DMS153 treated with DMSO at 0.1 percent for 48 hours (cell line): ENCODE data around the gene SORCS3.

ENCODE experiments used
- DNase-seq: peaks from one replicate; lab custom pipeline; 2025; ENCODE audit not compliant: unreplicated experiment; lab: John Stamatoyannopoulos, UW

SORCS3 gene

DNA sequence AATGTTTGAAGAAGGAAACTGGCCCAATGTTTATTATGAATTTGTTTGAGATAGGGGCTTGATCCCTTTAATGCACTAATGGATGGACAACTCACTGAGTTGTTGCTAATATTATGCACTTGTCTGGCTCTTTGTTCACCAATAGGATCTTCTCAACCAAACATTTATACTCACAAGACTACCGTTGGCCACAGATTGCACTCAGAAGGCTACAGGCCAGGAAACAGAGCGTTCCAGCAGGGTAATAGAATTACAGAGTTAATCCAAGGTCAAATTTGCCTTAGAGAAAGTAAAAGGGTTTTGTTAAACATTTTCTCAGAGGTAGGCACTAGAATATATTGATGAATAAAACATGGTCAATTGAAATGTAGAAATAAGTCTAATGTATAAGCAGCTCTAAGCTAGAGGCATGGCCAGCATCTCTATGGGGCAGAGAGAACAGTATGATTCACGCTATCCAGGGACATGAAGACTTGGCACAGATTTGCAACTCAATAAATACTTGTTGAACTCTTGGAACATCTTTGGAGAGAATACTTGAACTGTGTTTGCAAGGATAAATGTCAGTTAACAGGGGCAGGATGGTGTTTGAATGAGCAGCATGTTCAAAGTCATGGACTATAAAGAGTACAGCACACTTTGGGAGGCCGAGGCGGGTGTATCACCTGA lies 606.9 kb downstream of the SORCS3 start:
- no peak for DNase-seq

DNA sequence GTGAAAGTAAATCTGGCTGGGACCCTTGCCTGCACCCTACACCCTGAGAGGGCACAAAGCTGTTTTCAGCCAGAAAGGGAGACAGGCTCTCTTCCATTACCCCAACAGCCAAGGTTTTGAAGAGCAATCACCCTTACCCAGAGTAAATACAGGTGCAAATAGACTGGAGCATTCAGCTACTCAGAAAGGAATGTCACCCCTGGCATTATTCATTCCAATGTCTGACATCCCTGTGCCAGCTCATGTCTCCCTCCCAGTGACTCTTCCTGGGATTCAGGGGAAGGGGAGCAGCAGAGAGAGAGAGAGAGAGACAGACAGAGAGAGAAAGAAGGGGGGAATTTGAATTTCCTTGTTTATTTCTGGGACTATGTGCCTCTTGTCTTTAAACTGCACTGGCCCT lies 611.8 kb downstream of the SORCS3 start:
- no peak for DNase-seq

DNA sequence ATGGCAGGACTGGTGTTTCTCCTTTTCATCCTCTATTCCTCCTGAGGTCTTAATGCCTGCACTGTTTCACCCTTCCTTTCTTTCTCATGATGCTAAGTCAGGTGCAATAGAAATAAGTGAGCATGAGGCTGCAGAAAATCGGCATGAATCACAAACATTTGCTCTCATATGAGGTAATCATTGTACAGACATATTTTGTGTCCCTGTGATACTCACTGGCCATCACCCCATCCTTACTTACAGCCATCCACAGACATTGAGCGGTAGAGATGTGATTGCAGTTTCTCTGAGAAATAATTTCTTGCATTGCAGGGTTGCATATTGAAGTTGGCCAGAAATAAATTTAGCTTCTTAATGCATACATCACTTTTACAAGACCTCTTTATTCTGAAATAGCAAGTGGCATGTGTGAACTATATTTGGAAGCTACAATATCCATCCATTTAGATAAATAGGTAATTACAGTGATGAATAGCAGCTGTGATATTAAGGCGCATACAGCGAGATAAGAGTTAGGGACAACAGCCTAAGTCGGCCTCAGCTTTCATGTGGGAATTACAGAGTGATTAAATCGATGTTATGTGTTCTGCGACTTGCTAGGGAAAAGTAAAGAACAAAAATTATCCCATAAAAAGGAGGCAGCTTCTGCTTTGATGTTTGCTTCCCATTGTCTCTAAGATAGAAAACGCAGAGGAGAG lies 612.6 kb downstream of the SORCS3 start:
- no peak for DNase-seq

DNA sequence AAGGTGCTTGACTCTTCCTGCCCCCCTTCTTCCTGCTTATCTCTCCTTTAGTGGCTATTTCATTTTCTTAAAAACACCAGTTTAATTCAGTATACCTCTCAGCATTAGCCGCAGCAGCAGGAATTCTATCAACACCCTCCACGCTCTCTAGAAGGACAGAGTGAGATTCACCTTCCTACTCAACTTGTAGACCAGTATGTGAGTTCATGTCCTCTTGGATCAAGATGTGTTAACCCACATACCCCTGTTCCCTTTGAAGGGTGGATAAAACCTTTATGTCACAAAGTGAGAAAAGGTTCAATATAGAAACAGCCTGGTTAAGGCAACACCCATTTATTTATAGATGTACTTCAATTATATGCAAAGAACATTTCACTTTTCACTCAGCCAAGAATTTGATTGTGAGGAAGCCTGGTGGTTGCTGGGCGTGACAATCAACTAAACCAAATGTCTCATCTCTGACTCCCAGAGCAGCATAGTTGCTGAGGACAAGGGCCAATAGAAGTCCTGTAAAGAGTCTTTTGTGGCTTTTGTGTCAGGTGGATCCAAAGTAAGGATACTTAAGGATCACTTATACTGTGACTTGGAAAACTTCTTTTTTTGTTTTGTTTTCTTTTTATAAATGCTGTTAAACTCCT lies 617.1 kb downstream of the SORCS3 start:
- DNase-seq, result no peak

DNA sequence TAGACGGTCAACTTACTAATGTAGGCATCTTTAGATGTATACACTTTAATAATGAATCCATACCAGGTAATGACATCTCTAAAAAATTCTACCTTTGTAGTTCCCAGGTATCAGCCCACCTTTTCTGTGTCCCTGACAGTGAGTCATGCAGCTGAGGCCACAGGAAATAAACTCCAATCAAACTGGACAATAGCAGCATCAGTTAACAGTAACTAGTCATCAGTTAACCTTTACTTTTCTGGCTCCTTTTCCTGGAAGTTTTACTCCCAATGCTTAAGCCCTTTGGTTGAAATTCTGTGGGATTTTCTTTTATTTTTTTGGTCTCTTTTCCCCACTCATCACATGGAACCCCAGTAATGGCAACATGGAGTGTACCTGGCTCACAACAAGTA lies 617.6 kb downstream of the SORCS3 start:
- DNase-seq, result no peak

DNA sequence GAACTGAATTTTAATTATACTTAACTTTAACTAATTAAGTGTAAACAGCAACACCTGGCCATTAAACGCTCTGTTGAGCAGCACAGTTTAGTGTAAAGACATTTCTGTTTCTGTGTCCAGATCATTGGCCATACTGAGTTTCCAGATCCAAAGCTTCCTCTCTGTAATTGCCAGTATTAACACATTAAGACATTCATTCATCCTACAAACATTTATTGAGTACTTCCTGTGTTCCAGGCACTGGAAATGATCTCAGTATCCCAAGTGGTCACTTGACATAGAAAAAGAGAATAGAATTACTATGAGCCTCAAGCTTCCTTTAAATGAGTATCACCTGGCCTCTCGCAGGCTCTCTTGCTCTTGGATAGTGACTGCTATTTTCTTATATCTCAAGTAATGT lies 618.1 kb downstream of the SORCS3 start:
- DNase-seq, result no peak

DNA sequence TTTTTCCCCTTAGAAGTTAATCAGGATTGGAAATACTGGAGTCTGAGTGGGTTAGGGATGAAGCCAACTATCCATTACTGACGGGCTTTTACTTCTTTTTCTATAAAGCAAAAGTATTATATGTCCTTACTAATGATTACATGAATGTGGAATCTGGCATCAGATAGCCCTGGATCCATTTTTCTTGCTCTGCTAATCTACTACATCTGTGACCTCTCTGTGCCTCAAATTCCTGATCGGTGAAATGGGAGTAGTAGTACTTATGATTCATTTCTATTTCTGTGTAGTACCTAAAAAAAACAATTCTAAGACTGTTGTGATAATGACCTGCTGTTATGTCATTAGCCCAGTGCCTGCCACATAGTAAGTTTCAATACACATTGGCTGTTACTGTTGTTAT lies 621.6 kb downstream of the SORCS3 start:
- DNase-seq, result no peak

DNA sequence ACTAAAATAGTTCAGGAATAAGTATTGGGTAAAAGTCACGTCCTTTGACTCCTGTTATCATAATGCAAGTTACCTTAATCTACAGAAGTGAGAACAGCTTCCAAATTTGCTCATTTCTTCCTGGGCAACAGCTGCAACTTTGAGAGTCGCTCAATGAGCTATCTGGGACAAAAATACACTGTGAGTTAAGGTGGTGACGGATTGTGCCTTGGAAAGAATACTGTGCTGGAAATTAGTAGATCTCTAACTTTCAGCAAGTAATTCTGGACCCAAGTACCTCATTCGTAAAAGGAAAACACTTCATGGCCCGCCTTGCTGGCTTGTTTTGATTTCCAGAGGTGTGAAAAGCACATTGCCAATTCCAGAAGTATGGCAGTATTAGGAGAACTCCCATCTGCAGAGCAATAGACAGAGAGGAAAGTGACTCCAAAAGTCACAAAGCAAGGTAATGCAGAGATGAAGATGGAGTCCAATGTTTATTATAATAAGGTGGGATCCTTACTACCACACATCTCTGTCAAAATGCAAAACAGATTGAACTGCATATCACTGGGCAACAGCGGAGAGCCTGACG lies 626.0 kb downstream of the SORCS3 start:
- no peak for DNase-seq

DNA sequence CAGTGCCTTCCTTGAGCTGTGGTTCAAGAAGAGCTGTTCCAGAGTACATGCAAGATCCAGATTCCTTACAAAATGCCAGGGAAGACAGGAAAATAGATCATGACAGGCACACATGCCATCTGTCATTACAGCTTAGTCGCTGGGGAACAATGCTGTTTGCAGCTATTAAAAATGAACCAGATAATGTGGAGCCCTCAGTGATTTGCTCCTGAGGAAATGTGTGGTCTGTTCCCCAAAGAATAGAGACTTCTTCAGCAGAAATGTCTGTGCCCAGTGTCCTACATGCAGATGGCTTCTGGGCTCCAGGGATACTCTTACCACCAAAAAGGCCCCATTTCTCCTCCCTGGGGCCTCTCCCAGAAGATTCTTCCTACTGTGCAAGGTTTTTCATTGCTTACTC lies 627.9 kb downstream of the SORCS3 start:
- no peak for DNase-seq

DNA sequence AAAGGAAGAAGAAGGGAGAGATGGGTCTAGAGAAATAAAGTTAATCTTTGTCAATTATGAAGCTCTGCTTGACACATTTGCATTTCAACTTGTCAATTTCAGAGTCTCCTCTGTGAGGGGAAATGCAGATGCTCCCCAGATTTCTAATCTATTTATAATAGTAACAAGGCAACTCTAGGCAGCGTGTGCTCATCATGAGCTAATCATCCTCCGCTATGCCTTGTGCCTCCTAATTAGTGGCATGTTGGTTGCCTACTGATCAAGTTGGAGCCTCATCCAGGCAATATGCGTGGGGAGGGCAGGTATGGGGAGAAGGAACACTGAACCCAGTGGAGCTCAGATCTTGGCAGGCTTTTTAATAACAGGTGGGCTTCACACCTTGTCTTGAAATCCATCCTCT lies 628.6 kb downstream of the SORCS3 start:
- no peak for DNase-seq

DNA sequence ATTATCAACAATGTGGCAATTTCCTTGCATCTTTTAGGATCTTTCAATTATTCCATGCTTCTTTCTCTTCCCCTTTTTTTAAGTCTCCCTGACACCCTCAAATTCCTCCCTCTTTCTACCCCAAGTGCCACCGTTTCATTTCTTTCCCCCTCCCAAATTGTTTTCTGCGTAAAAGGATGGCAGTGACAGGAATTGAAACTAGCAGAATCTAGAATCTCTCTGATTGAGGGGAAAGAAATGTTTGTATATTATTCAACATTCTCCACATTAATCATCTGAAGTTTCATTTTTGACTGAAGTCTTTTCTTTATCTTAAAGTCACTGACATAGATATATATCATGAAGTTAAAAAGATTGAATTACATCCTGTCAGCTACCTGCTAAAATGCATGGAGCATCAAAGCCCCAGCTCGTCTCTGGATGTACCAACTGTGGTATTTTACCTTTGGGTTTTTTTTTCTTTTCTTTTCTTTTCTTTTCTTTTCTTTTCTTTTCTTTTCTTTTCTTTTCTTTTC lies 633.5 kb downstream of the SORCS3 start:
- DNase-seq, result no peak

DNA sequence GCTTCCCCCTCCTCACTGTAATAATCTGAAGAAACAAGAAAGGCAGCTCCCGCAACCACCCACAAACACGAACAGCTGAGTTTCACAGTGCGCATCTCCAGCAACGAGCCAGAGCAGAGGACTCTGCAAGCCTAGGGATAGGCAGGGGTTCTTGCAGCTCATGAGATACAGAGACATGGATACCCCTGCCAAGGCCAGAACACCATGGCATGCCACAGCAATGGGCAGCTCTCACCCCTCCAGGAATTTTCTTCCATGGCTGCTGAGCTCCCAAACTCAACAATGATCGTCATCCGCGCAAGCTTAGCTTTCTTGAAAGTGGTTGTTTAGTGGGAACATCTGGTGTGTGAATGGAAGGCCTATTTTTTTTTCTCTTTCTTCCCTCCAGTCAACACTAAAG lies 637.3 kb downstream of the SORCS3 start:
- DNase-seq, result no peak

DNA sequence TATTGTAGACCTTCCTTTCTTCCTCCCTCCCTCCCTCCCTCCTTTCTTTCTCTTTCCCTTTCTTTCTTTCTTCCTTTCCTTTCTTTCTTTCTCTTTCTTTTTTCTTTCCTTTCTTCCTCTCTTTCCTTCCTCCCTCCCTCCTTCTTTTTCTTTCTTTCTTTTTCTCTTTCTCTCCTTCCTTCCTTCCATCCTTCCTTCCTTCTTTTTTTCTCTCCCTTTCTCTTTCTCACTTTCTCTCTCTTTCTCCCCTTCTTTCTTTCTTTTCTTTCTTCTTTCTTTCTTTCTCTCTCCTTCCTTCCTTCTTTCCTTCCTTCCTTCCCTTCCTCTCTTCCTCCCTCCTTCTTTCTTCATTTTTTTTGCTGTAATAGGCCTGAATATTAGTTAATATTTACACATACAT lies 638.0 kb downstream of the SORCS3 start:
- DNase-seq, result no peak

DNA sequence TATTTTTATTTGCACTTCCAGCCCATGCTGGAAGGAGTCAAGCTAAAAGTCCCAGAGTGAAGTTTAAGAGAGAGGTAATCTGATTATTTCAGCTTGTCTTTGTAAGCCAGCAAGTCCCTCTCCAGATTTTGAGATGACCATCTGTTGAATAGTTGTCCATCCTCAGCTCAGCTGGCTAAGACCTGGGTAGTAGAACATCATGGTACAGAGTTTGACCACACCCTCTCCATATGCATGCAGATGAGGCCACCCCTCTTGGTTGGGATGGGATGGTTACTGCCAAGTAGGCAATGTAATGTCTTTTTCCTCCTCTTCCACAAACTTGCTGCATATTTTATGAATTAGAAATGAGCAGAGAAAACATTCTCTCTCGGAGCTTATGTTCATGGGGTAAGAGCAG lies 639.8 kb downstream of the SORCS3 start:
- no peak for DNase-seq

DNA sequence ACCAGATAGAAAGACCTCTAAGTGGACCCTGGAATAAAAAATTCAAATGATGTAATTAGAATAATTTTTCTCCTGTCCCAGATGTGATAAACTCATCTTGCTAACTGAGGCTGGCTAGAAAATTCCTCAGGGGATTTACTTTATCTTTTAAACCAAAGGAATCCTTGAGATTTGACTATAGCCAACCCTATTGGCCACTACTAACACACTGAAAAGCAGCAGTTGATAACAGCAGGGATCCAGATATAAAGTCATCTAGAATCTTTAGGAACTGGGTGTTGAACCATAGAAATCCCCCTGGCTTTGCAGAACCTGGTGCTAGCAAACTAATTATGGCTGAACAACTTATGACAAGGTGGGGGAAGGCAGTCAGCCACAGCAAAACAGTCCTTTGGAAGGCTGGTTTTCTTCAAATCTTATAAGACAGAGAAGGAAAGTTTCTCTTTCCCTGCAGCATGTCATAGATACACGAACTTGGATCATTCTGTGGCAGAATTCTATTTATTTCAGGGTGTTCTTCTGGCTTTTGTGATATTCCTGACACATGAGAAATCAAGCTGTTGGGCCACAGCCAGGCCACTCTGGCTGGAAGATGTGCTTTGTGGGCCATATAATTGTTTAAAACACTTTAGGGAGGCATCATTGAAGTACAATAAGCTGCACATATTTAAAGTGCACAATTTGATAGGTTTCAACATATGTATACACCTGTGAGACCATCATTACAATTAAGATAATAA lies 643.6 kb downstream of the SORCS3 start:
- no peak for DNase-seq

DNA sequence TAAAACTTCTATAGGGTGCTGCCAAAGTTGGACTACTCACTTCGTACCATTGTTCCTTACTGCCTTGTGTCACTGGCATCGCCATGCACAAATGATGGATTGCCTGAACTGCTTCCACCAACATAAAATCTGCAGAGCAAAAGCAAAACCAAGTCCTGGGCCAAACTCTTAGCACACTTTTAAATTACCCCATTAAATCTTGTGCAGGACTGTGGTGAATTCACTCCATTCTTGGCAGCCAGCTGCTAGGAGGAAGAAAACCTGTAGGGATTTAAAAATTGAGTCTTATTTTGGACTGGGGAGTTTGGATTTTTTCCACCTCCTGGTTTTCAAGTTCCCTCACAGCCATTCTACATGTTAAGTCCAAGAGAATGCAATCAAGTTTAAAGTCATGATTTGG lies 646.9 kb downstream of the SORCS3 start:
- no peak for DNase-seq

DNA sequence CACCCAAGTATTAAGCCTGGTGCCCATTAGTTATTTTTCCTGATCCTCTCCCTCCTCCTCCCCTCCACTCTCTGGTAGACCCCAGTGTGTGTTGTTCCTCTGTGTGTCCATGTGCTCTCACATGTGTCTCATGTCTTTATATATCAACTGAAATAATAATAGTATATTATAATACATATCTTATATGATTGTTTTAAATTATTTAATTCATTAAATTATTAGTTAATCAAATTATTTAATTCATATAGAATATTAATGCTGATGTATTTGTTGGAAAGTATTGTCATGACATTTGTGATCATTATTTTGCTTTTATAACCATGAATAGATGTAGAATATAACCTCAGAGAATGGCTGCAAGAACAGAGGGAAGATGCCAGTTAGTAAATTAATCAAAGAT lies 647.5 kb downstream of the SORCS3 start:
- no peak for DNase-seq

DNA sequence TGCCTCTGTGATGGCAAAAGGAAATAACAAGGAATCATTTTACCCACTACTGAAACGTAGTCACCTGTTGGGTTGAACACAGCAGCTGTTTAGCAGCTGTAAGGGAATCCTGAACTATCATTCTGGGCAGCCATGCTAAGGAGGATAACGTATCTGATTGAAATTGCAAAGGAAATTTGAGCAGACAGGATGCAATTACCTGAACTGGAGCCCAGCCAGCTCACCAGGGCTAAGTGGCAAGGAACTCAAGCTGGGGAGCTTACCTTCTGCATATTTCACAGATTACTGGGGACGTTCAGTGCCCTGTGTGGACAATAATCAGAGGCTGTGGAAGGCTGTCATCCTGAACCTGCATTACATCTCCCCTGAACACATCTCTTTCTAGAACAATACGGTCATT lies 650.5 kb downstream of the SORCS3 start:
- DNase-seq, result peak; percentile 6

DNA sequence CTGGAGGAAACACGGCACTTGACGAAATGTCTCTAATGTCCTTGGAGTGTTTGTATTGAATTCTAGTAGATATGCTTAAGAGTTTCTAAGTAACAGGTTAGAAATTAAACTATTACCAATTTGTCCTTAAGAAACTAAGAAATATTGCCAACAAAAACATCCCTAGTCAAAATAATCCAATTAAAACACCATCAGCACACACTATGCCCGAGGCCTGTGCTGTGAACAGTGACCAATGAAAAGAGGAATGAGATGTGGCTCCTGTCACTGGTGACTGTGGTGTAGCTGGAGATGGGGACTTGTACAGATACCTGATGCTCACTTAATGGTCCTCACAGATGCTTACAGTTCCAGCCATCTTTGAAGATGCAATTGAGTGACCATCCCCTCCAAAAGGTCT lies 651.1 kb downstream of the SORCS3 start:
- DNase-seq, result no peak
